Activated naive CD4-positive, alpha-beta T cell treated with anti-CD3 and anti-CD28 coated beads for 36 hours (primary cell): ENCODE measurements around the gene CTDSP1. TPM values are rescaled to one million over a fixed set of nuclear protein-coding genes. Genes with fewer than 3 reads are reported as not detected.

Experiments used
- CTCF ChIA-PET: fragments of 350-600 bp; sonication (Branson Sonifier 250); formaldehyde crosslinking; loops from one replicate; lab custom pipeline; 2021; ENCODE audit warnings: antibody characterized with exemption; lab: Charles Lee
- DNase-seq: peaks from one replicate; pipeline ENCODE4 v3.0.0-alpha.2; 2020
- H3K27ac Mint-ChIP-seq: one replicate; pipeline ENCODE4 v1.8.0; 2021; ENCODE audit warnings: mild to moderate bottlenecking, mixed read lengths
- H3K27me3 Mint-ChIP-seq: one replicate; pipeline ENCODE4 v1.8.0; 2021; ENCODE audit warnings: low read depth, mixed read lengths
- H3K36me3 Mint-ChIP-seq: one replicate; pipeline ENCODE4 v1.8.0; 2021; ENCODE audit warnings: low read depth, mixed read lengths
- H3K4me1 Mint-ChIP-seq: one replicate; pipeline ENCODE4 v1.8.0; 2021; ENCODE audit warnings: low read depth, mixed read lengths
- H3K4me3 Mint-ChIP-seq: one replicate; pipeline ENCODE4 v1.8.0; 2021; ENCODE audit warnings: mild to moderate bottlenecking, moderate library complexity, mixed read lengths
- H3K9me3 Mint-ChIP-seq: one replicate; pipeline ENCODE4 v1.8.0; 2021; ENCODE audit warnings: mixed read lengths
- intact Hi-C: fragments of 100-400 bp; cut with micrococcal nuclease; formaldehyde crosslinking; loops from one replicate; pipeline ENCODE4 v1.15.1; 2023
- total RNA-seq, 2 experiments: library from RNA; stranded (reverse); gene quantifications; one replicate each; pipeline ENCODE4 v1.2.3, GENCODE V29; 2021

CTDSP1 gene
- total RNA-seq, 2 experiments from 2014 or later, result 26.1 to 26.2 TPM

- no peaks in the 10 kb centered on the region for H3K36me3 Mint-ChIP-seq
- H3K4me1 Mint-ChIP-seq, result peaks cover 5% of the 10 kb centered on the region
- H3K27me3 Mint-ChIP-seq, result no peaks in the 10 kb centered on the region
- H3K9me3 Mint-ChIP-seq, result no peaks in the 10 kb centered on the region
- H3K4me3 Mint-ChIP-seq, result peak overlapping the region; percentile 38
- intact Hi-C loops, result no loop called here
- DNase-seq, result no peak
- CTCF ChIA-PET, result interaction anchor here (0.9 to 1.3 kb wide), 2 partner anchors 10 to 85 kb away, joined by 3 read pairs; no protein-coding TSS in a partner anchor
- no peak overlapping the region for H3K27ac Mint-ChIP-seq
Observed at GRCh38 chr2:218386505-218387368, 12.9 kb upstream of the CTDSP1 start.

GRCh38 chr2:218387369-218388194 lies 12.1 kb upstream of the CTDSP1 start:
- no peaks in the 10 kb centered on the region for H3K27me3 Mint-ChIP-seq
- H3K4me3 Mint-ChIP-seq, result peak overlapping the region; percentile 38
- no peak overlapping the region for H3K27ac Mint-ChIP-seq
- intact Hi-C loops, result no loop called here
- H3K9me3 Mint-ChIP-seq, result no peaks in the 10 kb centered on the region
- peaks cover 5% of the 10 kb centered on the region for H3K4me1 Mint-ChIP-seq
- CTCF ChIA-PET, result interaction anchor here (0.9 kb wide), 1 partner anchor 86 kb away, joined by 3 read pairs; no protein-coding TSS in a partner anchor
- no peak for DNase-seq
- H3K36me3 Mint-ChIP-seq, result no peaks in the 10 kb centered on the region

GRCh38 chr2:218389333-218390150 lies 10.1 kb upstream of the CTDSP1 start:
- Mint-ChIP-seq H3K27me3 (no peaks in the 10 kb centered on the region), H3K9me3 (no peaks in the 10 kb centered on the region), H3K27ac (no peak overlapping the region), H3K4me1 (peaks cover 5% of the 10 kb centered on the region), H3K4me3 (no peak overlapping the region), H3K36me3 (no peaks in the 10 kb centered on the region)
- no peak for DNase-seq
- intact Hi-C loops, result loop anchor here (10.0 kb wide), 1 partner anchor 865 kb away; the partner anchor contains the start of genes TUBA4A and TUBA4B
- CTCF ChIA-PET, result interaction anchor here (1.3 kb wide), 1 partner anchor 97 kb away, joined by 3 read pairs; the partner anchor contains the start of gene TMBIM1

- Mint-ChIP-seq H3K36me3 (no peaks in the 10 kb centered on the region), H3K27me3 (no peaks in the 10 kb centered on the region), H3K27ac (no peak overlapping the region), H3K4me3 (no peak overlapping the region), H3K4me1 (peaks cover 9% of the 10 kb centered on the region), H3K9me3 (no peaks in the 10 kb centered on the region)
- intact Hi-C loops, result loop anchor here (10.0 kb wide), 1 partner anchor 864 kb away; the partner anchor contains the start of genes TUBA4A and TUBA4B
- DNase-seq, result no peak
- CTCF ChIA-PET, result no interaction called here
Observed at GRCh38 chr2:218391202-218391601, 8.5 kb upstream of the CTDSP1 start.

- no peak overlapping the region for H3K27ac Mint-ChIP-seq
- CTCF ChIA-PET, result interaction anchor here (0.7 kb wide), 1 partner anchor 14 kb away, joined by 3 read pairs; no protein-coding TSS in a partner anchor
- H3K27me3 Mint-ChIP-seq, result peaks cover 5% of the 10 kb centered on the region
- no peak overlapping the region for H3K4me3 Mint-ChIP-seq
- peaks cover 16% of the 10 kb centered on the region for H3K4me1 Mint-ChIP-seq
- no peaks in the 10 kb centered on the region for H3K9me3 Mint-ChIP-seq
- no peak for DNase-seq
- H3K36me3 Mint-ChIP-seq, result no peaks in the 10 kb centered on the region
- intact Hi-C loops, result loop anchor here (10.0 kb wide), 1 partner anchor 862 kb away; the partner anchor contains the start of genes TUBA4A and TUBA4B
Observed at GRCh38 chr2:218392459-218392858, 7.2 kb upstream of the CTDSP1 start.

GRCh38 chr2:218392891-218393462 lies 6.7 kb upstream of the CTDSP1 start:
- no peaks in the 10 kb centered on the region for H3K9me3 Mint-ChIP-seq
- peaks cover 11% of the 10 kb centered on the region for H3K27me3 Mint-ChIP-seq
- no peak for DNase-seq
- no peaks in the 10 kb centered on the region for H3K36me3 Mint-ChIP-seq
- no peak overlapping the region for H3K27ac Mint-ChIP-seq
- intact Hi-C loops, result loop anchor here (10.0 kb wide), 1 partner anchor 862 kb away; the partner anchor contains the start of genes TUBA4A and TUBA4B
- H3K4me1 Mint-ChIP-seq, result peaks cover 20% of the 10 kb centered on the region
- CTCF ChIA-PET, result interaction anchor here (0.6 to 1.9 kb wide), 5 partner anchors 14 to 915 kb away, joined by 3 to 10 read pairs (median 3); partner anchors contain the start of gene TMBIM1
- H3K4me3 Mint-ChIP-seq, result no peak overlapping the region

GRCh38 chr2:218393750-218394290 lies 5.8 kb upstream of the CTDSP1 start:
- intact Hi-C loops, result loop anchor here (10.0 kb wide), 1 partner anchor 861 kb away; the partner anchor contains the start of genes TUBA4A and TUBA4B
- no peak for DNase-seq
- Mint-ChIP-seq H3K4me3 (no peak overlapping the region), H3K27me3 (peaks cover 11% of the 10 kb centered on the region), H3K4me1 (peaks cover 22% of the 10 kb centered on the region), H3K36me3 (no peaks in the 10 kb centered on the region), H3K9me3 (no peaks in the 10 kb centered on the region), H3K27ac (no peak overlapping the region)
- CTCF ChIA-PET, result interaction anchor here (0.6 to 1.9 kb wide), 5 partner anchors 90 to 914 kb away, joined by 3 to 10 read pairs (median 3); partner anchors contain the start of gene TMBIM1

- intact Hi-C loops, result loop anchor here (5.0 to 10.0 kb wide), 3 partner anchors 77 to 860 kb away; partner anchors contain the start of genes TUBA4A and TUBA4B
- Mint-ChIP-seq H3K27me3 (peaks cover 11% of the 10 kb centered on the region), H3K4me1 (peaks cover 22% of the 10 kb centered on the region), H3K27ac (peak overlapping the region; percentile 26), H3K36me3 (no peaks in the 10 kb centered on the region), H3K9me3 (no peaks in the 10 kb centered on the region), H3K4me3 (no peak overlapping the region)
- CTCF ChIA-PET, result interaction anchor here (0.9 to 1.9 kb wide), 4 partner anchors 21 to 137 kb away, joined by 3 to 10 read pairs (median 6); partner anchors contain the start of gene TMBIM1
- no peak for DNase-seq
Observed at GRCh38 chr2:218394298-218395089, 5.2 kb upstream of the CTDSP1 start.

GRCh38 chr2:218395090-218395444 lies 4.6 kb upstream of the CTDSP1 start:
- Mint-ChIP-seq H3K4me1 (peaks cover 22% of the 10 kb centered on the region), H3K4me3 (no peak overlapping the region), H3K36me3 (no peaks in the 10 kb centered on the region), H3K27me3 (peaks cover 11% of the 10 kb centered on the region), H3K9me3 (no peaks in the 10 kb centered on the region), H3K27ac (peak overlapping the region; percentile 26)
- CTCF ChIA-PET, result interaction anchor here (0.9 to 1.0 kb wide), 2 partner anchors 22 to 25 kb away, joined by 3 read pairs; no protein-coding TSS in a partner anchor
- DNase-seq, result no peak
- intact Hi-C loops, result loop anchor here (5.0 to 10.0 kb wide), 3 partner anchors 78 to 860 kb away; partner anchors contain the start of genes TUBA4A and TUBA4B

GRCh38 chr2:218395456-218395825 lies 4.2 kb upstream of the CTDSP1 start:
- intact Hi-C loops, result loop anchor here (5.0 to 10.0 kb wide), 3 partner anchors 78 to 859 kb away; partner anchors contain the start of genes TUBA4A and TUBA4B
- peak overlapping the region; percentile 88 for H3K4me3 Mint-ChIP-seq
- H3K36me3 Mint-ChIP-seq, result no peaks in the 10 kb centered on the region
- H3K27ac Mint-ChIP-seq, result no peak overlapping the region
- CTCF ChIA-PET, result interaction anchor here (0.9 to 1.0 kb wide), 2 partner anchors 22 to 25 kb away, joined by 3 read pairs; no protein-coding TSS in a partner anchor
- no peaks in the 10 kb centered on the region for H3K9me3 Mint-ChIP-seq
- peaks cover 23% of the 10 kb centered on the region for H3K4me1 Mint-ChIP-seq
- no peak for DNase-seq
- H3K27me3 Mint-ChIP-seq, result peaks cover 11% of the 10 kb centered on the region
